DOHH2 (cell line): Measurements from ENCODE around the gene COIL.

Experiments used
- H3F3A ChIP-seq: fragments of 200-600 bp; sonication (generic), shearing (Covaris generic); 2 replicates; pipeline ENCODE4 v1.6.0; 2016; ENCODE audit warnings: antibody characterized with exemption, mild to moderate bottlenecking; ENCODE audit not compliant: control insufficient read depth, insufficient read depth
- H3K27ac ChIP-seq: fragments of 200-600 bp; sonication (generic); 2 replicates; pipeline ENCODE4 v1.5.1; 2014; ENCODE audit warnings: low read depth, mild to moderate bottlenecking, low read length, moderate library complexity
- H3K27me3 ChIP-seq: fragments of 200-600 bp; sonication (generic); 2 replicates; pipeline ENCODE4 v1.6.1; 2014; ENCODE audit warnings: mild to moderate bottlenecking, low read length, mixed read lengths; ENCODE audit not compliant: control insufficient read depth
- H3K36me3 ChIP-seq: fragments of 200-600 bp; sonication (generic); 2 replicates; pipeline ENCODE4 v1.6.1; 2014; ENCODE audit warnings: mild to moderate bottlenecking, low read length, moderate library complexity, mixed read lengths; ENCODE audit not compliant: control insufficient read depth
- H3K4me1 ChIP-seq: fragments of 200-600 bp; sonication (generic); 2 replicates; pipeline ENCODE4 v1.6.1; 2014; ENCODE audit warnings: mild to moderate bottlenecking, low read length, mixed read lengths; ENCODE audit not compliant: control insufficient read depth
- H3K4me2 ChIP-seq: fragments of 200-600 bp; sonication (generic); 2 replicates; pipeline ENCODE4 v1.6.0; 2014; ENCODE audit warnings: mild to moderate bottlenecking, low read length, moderate library complexity
- H3K4me3 ChIP-seq: fragments of 200-600 bp; sonication (generic); 2 replicates; pipeline ENCODE4 v1.5.1; 2014; ENCODE audit warnings: mild to moderate bottlenecking, low read length, mixed read lengths
- H3K79me2 ChIP-seq: fragments of 200-600 bp; sonication (generic); 2 replicates; pipeline ENCODE4 v1.6.1; 2014; ENCODE audit warnings: mild to moderate bottlenecking, low read length, mixed read lengths; ENCODE audit not compliant: control insufficient read depth
- H3K9me2 ChIP-seq: fragments of 200-600 bp; sonication (generic); replicated peaks from 2 replicates; pipeline ENCODE4 v1.6.1; 2014; ENCODE audit warnings: mild to moderate bottlenecking, low read length, mixed read lengths; ENCODE audit not compliant: control insufficient read depth
- H3K9me3 ChIP-seq: fragments of 200-600 bp; sonication (generic); 2 replicates; pipeline ENCODE4 v1.6.1; 2014; ENCODE audit warnings: antibody characterized with exemption, low read length, mixed read lengths; ENCODE audit not compliant: control insufficient read depth, insufficient read depth
- H4K20me1 ChIP-seq: fragments of 200-600 bp; sonication (generic); 2 replicates; pipeline ENCODE4 v1.6.0; 2014; ENCODE audit warnings: low read depth, mild to moderate bottlenecking, antibody characterized with exemption, low read length, moderate library complexity; ENCODE audit not compliant: control insufficient read depth, insufficient read depth
- EZH2phosphoT487 ChIP-seq: fragments of 200-600 bp; sonication (generic); IDR thresholded peaks from 2 replicates; pipeline ENCODE4 v1.6.1; 2017; ENCODE audit warnings: borderline replicate concordance, mild to moderate bottlenecking, antibody characterized with exemption, low read length, moderate library complexity, mixed read lengths
- TF ChIP-seq, protein P1 (sequence below): fragments of 200-600 bp; sonication (generic); IDR thresholded peaks from one replicate; pipeline ENCODE4 v1.5.1; 2014; ENCODE audit warnings: antibody characterized with exemption, mild to moderate bottlenecking, low read depth, low read length; ENCODE audit not compliant: poor library complexity, severe bottlenecking

COIL gene

DNA sequence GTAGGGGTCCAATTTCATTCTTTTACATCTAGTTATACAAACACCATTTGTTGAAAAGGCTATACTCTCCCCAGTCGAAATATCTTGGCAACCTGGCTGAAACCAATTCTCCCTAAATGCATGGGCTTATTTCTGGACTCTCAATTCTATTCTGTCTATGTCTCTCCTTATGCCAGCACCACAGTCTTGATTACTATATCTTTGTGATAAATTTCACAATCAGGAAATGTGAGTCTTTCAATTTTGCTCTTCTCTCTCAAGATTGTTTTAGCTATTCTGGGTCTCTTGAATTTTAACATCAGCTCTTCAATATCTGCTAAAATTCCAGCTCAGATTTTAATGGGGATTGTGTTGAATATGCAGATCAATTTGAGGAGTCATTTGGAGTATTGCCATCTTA lies 41.1 kb downstream of the COIL start:
- Histone ChIP-seq H3K4me3 (no peak overlapping the region), H3K4me1 (peaks cover 14% of the 10 kb centered on the region), H3F3A (no peaks in the 10 kb centered on the region), H3K27me3 (no peaks in the 10 kb centered on the region), H3K27ac (no peak overlapping the region), H3K36me3 (no peaks in the 10 kb centered on the region), H3K9me3 (no peaks in the 10 kb centered on the region), H3K79me2 (peaks cover 2% of the 10 kb centered on the region), H3K4me2 (no peak overlapping the region), H3K9me2 (no peaks in the 10 kb centered on the region), H4K20me1 (no peaks in the 10 kb centered on the region)
- TF ChIP-seq, protein P1, sequence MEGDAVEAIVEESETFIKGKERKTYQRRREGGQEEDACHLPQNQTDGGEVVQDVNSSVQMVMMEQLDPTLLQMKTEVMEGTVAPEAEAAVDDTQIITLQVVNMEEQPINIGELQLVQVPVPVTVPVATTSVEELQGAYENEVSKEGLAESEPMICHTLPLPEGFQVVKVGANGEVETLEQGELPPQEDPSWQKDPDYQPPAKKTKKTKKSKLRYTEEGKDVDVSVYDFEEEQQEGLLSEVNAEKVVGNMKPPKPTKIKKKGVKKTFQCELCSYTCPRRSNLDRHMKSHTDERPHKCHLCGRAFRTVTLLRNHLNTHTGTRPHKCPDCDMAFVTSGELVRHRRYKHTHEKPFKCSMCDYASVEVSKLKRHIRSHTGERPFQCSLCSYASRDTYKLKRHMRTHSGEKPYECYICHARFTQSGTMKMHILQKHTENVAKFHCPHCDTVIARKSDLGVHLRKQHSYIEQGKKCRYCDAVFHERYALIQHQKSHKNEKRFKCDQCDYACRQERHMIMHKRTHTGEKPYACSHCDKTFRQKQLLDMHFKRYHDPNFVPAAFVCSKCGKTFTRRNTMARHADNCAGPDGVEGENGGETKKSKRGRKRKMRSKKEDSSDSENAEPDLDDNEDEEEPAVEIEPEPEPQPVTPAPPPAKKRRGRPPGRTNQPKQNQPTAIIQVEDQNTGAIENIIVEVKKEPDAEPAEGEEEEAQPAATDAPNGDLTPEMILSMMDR, result no peak
- TF ChIP-seq EZH2phosphoT487, result no peak

DNA sequence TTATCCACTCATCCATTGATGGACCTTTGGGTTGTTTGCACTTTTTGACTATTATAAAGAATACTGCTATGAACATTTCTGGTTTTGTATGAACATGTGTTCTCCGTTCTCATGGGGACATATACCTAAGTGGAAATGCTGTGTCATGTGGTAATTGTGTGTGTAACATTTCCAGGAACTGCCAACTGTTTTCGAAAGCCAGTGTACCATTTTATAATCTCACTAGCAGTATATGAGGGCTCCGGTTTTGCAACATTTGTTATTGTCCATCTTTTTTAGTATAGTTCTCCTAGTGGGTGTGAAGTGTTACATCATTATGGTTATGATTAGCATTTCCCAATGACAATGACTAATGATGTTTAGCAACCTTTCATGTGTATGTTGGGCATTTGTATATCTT lies 41.9 kb downstream of the COIL start:
- no peak overlapping the region for H3K27ac ChIP-seq

DNA sequence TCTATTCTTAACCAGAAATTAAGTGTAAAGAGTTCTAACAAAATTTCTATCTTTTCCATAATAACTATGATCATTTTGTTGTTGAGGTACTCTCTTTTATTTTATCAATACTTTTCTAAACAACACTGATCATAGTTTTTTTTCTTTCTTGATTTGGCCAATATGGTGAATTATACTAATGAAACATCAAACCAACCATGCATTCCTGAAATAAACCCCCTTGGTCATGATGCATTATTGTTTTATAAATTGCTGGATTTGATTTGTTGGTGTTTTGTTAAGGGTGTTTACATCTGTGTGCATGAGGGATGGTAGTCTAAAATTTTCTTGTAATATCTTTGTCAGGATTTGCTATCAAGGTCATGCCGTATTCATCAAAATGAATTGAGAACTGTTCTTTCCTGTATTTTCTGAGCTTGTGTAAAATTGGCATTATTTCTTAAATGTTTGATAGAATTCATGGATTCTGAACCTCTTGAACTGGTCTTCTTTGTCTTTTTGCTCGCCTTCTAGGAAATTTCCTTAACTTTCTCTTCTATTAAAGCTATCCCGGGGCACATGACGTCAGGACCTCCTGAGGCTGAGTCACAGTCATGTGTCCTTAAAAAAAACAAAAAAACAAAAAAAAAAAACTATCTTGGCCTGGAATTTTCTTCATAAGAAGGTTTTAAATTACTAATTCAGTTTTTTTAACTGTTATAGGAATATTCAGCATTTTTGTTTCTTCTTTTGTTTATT lies 43.1 kb downstream of the COIL start:
- H3K36me3 ChIP-seq, result peaks cover 4% of the 10 kb centered on the region; the same call in 1 of the 2 replicates
- TF ChIP-seq, protein P1, result no peak
- TF ChIP-seq EZH2phosphoT487, result no peak

More for the DNA sequence above, 41.9 kb downstream of the COIL start:
- TF ChIP-seq EZH2phosphoT487, result no peak
- TF ChIP-seq, protein P1, result no peak
- no peaks in the 10 kb centered on the region for H3K9me2 ChIP-seq
- no peaks in the 10 kb centered on the region for H3K36me3 ChIP-seq
- H3K79me2 ChIP-seq, result peaks cover 9% of the 10 kb centered on the region
- no peak overlapping the region for H3K4me2 ChIP-seq
- no peaks in the 10 kb centered on the region for H4K20me1 ChIP-seq
- no peak overlapping the region for H3K4me3 ChIP-seq
- no peaks in the 10 kb centered on the region for H3K9me3 ChIP-seq
- peaks cover 16% of the 10 kb centered on the region for H3K4me1 ChIP-seq
- H3F3A ChIP-seq, result no peaks in the 10 kb centered on the region
- no peaks in the 10 kb centered on the region for H3K27me3 ChIP-seq

More for the DNA sequence above, 43.1 kb downstream of the COIL start:
- Histone ChIP-seq H3K79me2 (peaks cover 20% of the 10 kb centered on the region), H3K27ac (no peak overlapping the region), H3K4me3 (no peak overlapping the region), H3F3A (no peaks in the 10 kb centered on the region), H3K4me2 (no peak overlapping the region), H3K9me3 (no peaks in the 10 kb centered on the region), H4K20me1 (no peaks in the 10 kb centered on the region), H3K4me1 (peaks cover 16% of the 10 kb centered on the region), H3K27me3 (no peaks in the 10 kb centered on the region), H3K9me2 (no peaks in the 10 kb centered on the region)
